OCI-LY7 (cell line): ENCODE measurements around the gene SPAG16. TPM values are rescaled to one million over a fixed set of nuclear protein-coding genes. Genes with fewer than 3 reads are reported as not detected.

Source experiments
- BruUV-seq: library from RNA; stranded (reverse); fragments of 400-500 nt; replicated peaks from 2 replicates; lab custom pipeline; 2021; lab: Mats Ljungman, UMichigan
- CTCF ChIA-PET: fragments of 300-600 bp; sonication (Branson Sonifier 250); formaldehyde crosslinking; loops from one replicate; lab custom pipeline; 2022; ENCODE audit warnings: antibody characterized with exemption; ENCODE audit not compliant: unreplicated experiment; lab: Charles Lee
- POLR2A ChIA-PET: fragments of 300-600 bp; sonication (Branson Sonifier 250); formaldehyde crosslinking; loops from one replicate; lab custom pipeline; 2022; ENCODE audit warnings: antibody characterized with exemption; lab: Charles Lee
- DNase-seq: peaks from one replicate; pipeline ENCODE4 v3.0.0-alpha.2; 2015; ENCODE audit warnings: low spot score
- H2AFZ ChIP-seq: fragments of 200-600 bp; sonication (generic), shearing (Covaris generic); 2 replicates; pipeline ENCODE4 v1.6.1; 2014; ENCODE audit warnings: mild to moderate bottlenecking, antibody characterized with exemption, low read length, moderate library complexity
- H3K27ac ChIP-seq: fragments of 200-600 bp; sonication (generic); 2 replicates; pipeline ENCODE4 v1.5.1; 2014; ENCODE audit warnings: mixed run types, low read depth, mild to moderate bottlenecking, moderate library complexity, low read length, inconsistent platforms; ENCODE audit not compliant: poor library complexity, severe bottlenecking
- H3K36me3 ChIP-seq: fragments of 200-600 bp; sonication (generic); 2 replicates; pipeline ENCODE4 v1.6.1; 2014; ENCODE audit warnings: mild to moderate bottlenecking, antibody characterized with exemption, low read length, moderate library complexity, mixed read lengths; ENCODE audit not compliant: insufficient read depth
- H3K4me1 ChIP-seq: fragments of 200-600 bp; sonication (generic); 2 replicates; pipeline ENCODE4 v1.5.1; 2014; ENCODE audit warnings: mild to moderate bottlenecking, low read length; ENCODE audit not compliant: insufficient read depth, poor library complexity, severe bottlenecking
- H3K4me2 ChIP-seq: fragments of 200-600 bp; sonication (generic); 2 replicates; pipeline ENCODE4 v1.6.1; 2014; ENCODE audit warnings: mild to moderate bottlenecking, low read length
- H3K4me3 ChIP-seq: fragments of 200-600 bp; sonication (generic); 2 replicates; pipeline ENCODE4 v1.5.1; 2014; ENCODE audit warnings: mild to moderate bottlenecking, low read depth, low read length; ENCODE audit not compliant: poor library complexity, severe bottlenecking
- H3K79me2 ChIP-seq: fragments of 200-600 bp; sonication (generic); 2 replicates; pipeline ENCODE4 v1.6.1; 2016; ENCODE audit warnings: low read depth, mild to moderate bottlenecking, low read length, moderate library complexity, mixed read lengths; ENCODE audit not compliant: insufficient read depth
- H3K9me2 ChIP-seq: fragments of 200-600 bp; sonication (generic); 2 replicates; pipeline ENCODE4 v1.6.1; 2016; ENCODE audit warnings: mild to moderate bottlenecking, low read length, mixed read lengths; ENCODE audit not compliant: insufficient read depth
- H3K9me3 ChIP-seq: fragments of 200-600 bp; sonication (generic); 2 replicates; pipeline ENCODE4 v1.6.1; 2014; ENCODE audit warnings: mild to moderate bottlenecking, mixed run types, low read length, mixed read lengths
- H4K20me1 ChIP-seq: fragments of 200-600 bp; sonication (generic); 2 replicates; pipeline ENCODE4 v1.6.1; 2014; ENCODE audit warnings: mild to moderate bottlenecking, antibody characterized with exemption, low read length, moderate library complexity, mixed read lengths; ENCODE audit not compliant: insufficient read depth
- EZH2phosphoT487 ChIP-seq: fragments of 200-600 bp; sonication (generic); IDR thresholded peaks from 2 replicates; pipeline ENCODE4 v1.6.1; 2018; ENCODE audit warnings: low read depth, borderline replicate concordance, mild to moderate bottlenecking, mixed run types, antibody characterized with exemption, low read length, moderate library complexity, mixed read lengths
- intact Hi-C: fragments of 100-400 bp; cut with micrococcal nuclease; formaldehyde crosslinking; loops from one replicate; pipeline ENCODE4 v1.10.0; 2022; ENCODE audit not compliant: unreplicated experiment
- total RNA-seq, 2 experiments: library from RNA; depleted of rRNA in 1 of 2; stranded (reverse); fragments of >200 nt in 1 of 2; shearing (Covaris generic) in 1 of 2; gene quantifications; 2 replicates each; pipeline ENCODE4 v1.2.3, GENCODE V29; 2014 to 2022
- TF ChIP-seq, protein P1 (sequence below): fragments of 200-600 bp; sonication (generic); conservative IDR thresholded peaks from 2 replicates; pipeline ENCODE4 v1.5.1; 2014; ENCODE audit warnings: mild to moderate bottlenecking, antibody characterized with exemption, low read length, moderate library complexity, mixed read lengths

The SPAG16 gene
- total RNA-seq, 2 experiments from 2014 or later, result 22.1 to 24.2 TPM

DNA sequence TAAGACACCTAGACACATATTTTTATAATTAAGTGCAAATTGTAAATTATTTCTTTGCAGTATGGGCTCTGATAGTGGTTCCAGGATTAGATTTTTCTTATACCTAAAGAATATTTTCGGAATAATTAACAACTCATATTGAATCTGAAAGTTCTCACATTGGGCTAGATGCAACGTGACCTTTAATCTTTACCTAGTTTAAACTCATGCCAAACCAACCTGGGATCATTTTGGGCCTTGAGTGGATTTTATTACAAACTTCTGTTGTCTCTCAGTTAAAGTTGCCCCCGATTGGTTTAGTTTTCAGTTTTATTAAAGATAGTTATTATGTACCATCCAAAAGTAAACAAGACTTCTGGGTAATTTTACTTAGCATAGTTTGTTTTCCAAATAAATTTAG is 896.4 kb downstream of the SPAG16 start:
- no peak overlapping the region for H3K27ac ChIP-seq
- no peaks in the 10 kb centered on the region for H3K4me1 ChIP-seq
- H3K4me2 ChIP-seq, result no peak overlapping the region
- CTCF ChIA-PET, result no interaction called here
- H3K9me3 ChIP-seq, result no peaks in the 10 kb centered on the region
- H3K79me2 ChIP-seq, result no peaks in the 10 kb centered on the region
- no TSS peak for BruUV-seq
- no peaks in the 10 kb centered on the region for H3K9me2 ChIP-seq
- TF ChIP-seq, protein P1, sequence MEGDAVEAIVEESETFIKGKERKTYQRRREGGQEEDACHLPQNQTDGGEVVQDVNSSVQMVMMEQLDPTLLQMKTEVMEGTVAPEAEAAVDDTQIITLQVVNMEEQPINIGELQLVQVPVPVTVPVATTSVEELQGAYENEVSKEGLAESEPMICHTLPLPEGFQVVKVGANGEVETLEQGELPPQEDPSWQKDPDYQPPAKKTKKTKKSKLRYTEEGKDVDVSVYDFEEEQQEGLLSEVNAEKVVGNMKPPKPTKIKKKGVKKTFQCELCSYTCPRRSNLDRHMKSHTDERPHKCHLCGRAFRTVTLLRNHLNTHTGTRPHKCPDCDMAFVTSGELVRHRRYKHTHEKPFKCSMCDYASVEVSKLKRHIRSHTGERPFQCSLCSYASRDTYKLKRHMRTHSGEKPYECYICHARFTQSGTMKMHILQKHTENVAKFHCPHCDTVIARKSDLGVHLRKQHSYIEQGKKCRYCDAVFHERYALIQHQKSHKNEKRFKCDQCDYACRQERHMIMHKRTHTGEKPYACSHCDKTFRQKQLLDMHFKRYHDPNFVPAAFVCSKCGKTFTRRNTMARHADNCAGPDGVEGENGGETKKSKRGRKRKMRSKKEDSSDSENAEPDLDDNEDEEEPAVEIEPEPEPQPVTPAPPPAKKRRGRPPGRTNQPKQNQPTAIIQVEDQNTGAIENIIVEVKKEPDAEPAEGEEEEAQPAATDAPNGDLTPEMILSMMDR, result no peak
- no peak for TF ChIP-seq EZH2phosphoT487
- no peak for DNase-seq
- intact Hi-C loops, result no loop called here
- no peak overlapping the region for H3K4me3 ChIP-seq
- no peaks in the 10 kb centered on the region for H4K20me1 ChIP-seq
- H3K36me3 ChIP-seq, result no peaks in the 10 kb centered on the region
- H2AFZ ChIP-seq, result no peak overlapping the region
- POLR2A ChIA-PET, result interaction anchor here (0.6 to 0.7 kb wide), 2 partner anchors 143 to 148 kb away, joined by 3 read pairs; no protein-coding TSS in a partner anchor

DNA sequence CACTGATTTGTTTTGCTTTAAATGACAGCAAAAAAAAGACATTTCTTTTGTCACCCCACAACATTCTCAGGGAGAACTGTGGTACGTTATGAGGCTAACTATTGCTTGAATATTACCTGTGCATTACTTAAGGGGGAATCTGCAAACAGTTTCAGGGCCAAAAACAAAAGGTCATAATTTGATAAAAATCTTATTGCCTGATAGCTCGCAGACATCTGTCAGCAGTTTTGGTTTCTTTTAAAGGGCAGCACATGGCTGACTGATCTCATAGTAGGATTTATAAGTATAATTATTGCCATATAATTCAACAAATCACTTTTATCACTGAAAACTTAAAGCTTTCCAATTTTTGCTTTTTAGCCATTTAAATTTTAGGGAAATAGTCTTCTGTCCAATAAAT is 900.2 kb downstream of the SPAG16 start:
- no peaks in the 10 kb centered on the region for H3K79me2 ChIP-seq
- H3K4me3 ChIP-seq, result no peak overlapping the region
- intact Hi-C loops, result no loop called here
- H3K4me2 ChIP-seq, result no peak overlapping the region
- H3K27ac ChIP-seq, result no peak overlapping the region
- BruUV-seq, result no TSS peak
- H3K9me3 ChIP-seq, result no peaks in the 10 kb centered on the region
- ChIA-PET POLR2A (interaction anchor here (0.7 kb wide), 2 partner anchors 27 to 34 kb away, joined by 3 read pairs; no protein-coding TSS in a partner anchor), CTCF (no interaction called here)
- no peaks in the 10 kb centered on the region for H4K20me1 ChIP-seq
- H3K9me2 ChIP-seq, result no peaks in the 10 kb centered on the region
- no peak overlapping the region for H2AFZ ChIP-seq
- H3K36me3 ChIP-seq, result no peaks in the 10 kb centered on the region
- no peaks in the 10 kb centered on the region for H3K4me1 ChIP-seq
- DNase-seq, result no peak
- TF ChIP-seq EZH2phosphoT487, result no peak
- TF ChIP-seq, protein P1, result no peak

DNA sequence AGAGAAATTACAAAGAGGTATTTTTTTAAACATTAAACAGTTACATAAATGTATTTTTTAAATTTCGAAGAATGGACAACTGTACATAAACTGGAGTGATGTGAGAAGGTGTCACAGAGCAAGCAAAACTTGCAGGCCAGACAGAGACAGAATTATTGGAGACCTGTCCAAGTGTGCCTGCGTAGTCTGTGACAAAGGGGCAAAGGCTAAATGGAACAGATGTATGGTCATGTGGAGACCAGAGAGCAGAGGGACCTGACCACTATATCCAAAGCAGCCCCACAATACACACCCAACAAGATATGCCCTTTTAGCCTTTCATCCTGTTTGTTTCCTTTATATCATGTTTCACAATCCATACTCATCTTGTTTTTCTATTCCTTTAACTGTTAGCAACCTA is 901.3 kb downstream of the SPAG16 start:
- H3K4me3 ChIP-seq, result no peak overlapping the region
- H3K9me2 ChIP-seq, result no peaks in the 10 kb centered on the region
- intact Hi-C loops, result no loop called here
- H3K79me2 ChIP-seq, result no peaks in the 10 kb centered on the region
- CTCF ChIA-PET, result no interaction called here
- no peak overlapping the region for H3K27ac ChIP-seq
- no peaks in the 10 kb centered on the region for H3K9me3 ChIP-seq
- H3K4me1 ChIP-seq, result no peaks in the 10 kb centered on the region
- TF ChIP-seq, protein P1, result no peak
- TF ChIP-seq EZH2phosphoT487, result no peak
- no peak overlapping the region for H2AFZ ChIP-seq
- POLR2A ChIA-PET, result interaction anchor here (0.7 to 1.2 kb wide), 2 partner anchors 24 to 26 kb away, joined by 3 read pairs; no protein-coding TSS in a partner anchor
- DNase-seq, result no peak
- BruUV-seq, result no TSS peak
- H4K20me1 ChIP-seq, result no peaks in the 10 kb centered on the region
- H3K4me2 ChIP-seq, result no peak overlapping the region
- no peaks in the 10 kb centered on the region for H3K36me3 ChIP-seq
